ENCODE measurements around the gene FZD2.

DNA sequence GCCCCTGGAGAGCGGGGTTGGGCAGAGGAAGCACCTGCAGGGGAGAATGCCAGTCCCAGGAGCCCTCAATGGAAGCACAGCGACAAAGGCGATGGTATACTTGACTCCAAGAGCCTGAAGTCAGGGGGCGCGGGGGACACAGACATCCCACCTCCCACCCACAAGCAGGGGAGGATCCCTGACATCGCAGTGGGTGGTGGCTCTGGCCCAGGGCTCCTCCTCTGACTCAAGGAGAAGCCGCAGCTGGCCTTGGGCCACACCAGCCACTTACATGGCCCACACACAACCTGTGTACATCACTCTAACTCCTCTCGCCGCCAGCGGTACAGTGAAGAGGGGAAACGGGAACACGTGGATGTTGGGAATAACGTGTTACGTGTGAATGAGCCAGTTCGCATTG lies 44.3 kb downstream of the FZD2 start:
- TF ChIP-seq EZH2 (IDR thresholded peaks at IDR 0.05; ENCODE audit: insufficient read depth, poor library complexity, severe bottlenecking) (no peak), EZH2phosphoT487 (IDR thresholded peaks at IDR 0.05; ENCODE audit: insufficient read depth, low read depth) (no peak)
